OCI-LY1 (cell line): ENCODE results near the gene NCOR2.

Experiments
- H2AFZ ChIP-seq: fragments of 200-600 bp; sonication (generic), shearing (Covaris generic); 2 replicates; pipeline ENCODE4 v1.6.0; 2014; ENCODE audit warnings: antibody characterized with exemption, mild to moderate bottlenecking, low read length
- H3F3A ChIP-seq: fragments of 200-600 bp; sonication (generic), shearing (Covaris generic); 2 replicates; pipeline ENCODE4 v1.6.0; 2014; ENCODE audit warnings: mild to moderate bottlenecking, antibody characterized with exemption, low read length, moderate library complexity; ENCODE audit not compliant: insufficient read depth
- H3K27ac ChIP-seq: fragments of 200-600 bp; sonication (generic); 2 replicates; pipeline ENCODE4 v1.5.1; 2014; ENCODE audit warnings: low read length, mixed run types, mild to moderate bottlenecking, low read depth; ENCODE audit not compliant: poor library complexity, severe bottlenecking
- H3K27me3 ChIP-seq: fragments of 200-600 bp; sonication (generic); 2 replicates; pipeline ENCODE4 v1.6.0; 2014; ENCODE audit warnings: antibody characterized with exemption, mild to moderate bottlenecking, low read length, moderate library complexity; ENCODE audit not compliant: insufficient read depth
- H3K36me3 ChIP-seq: fragments of 200-600 bp; sonication (generic); 2 replicates; pipeline ENCODE4 v1.6.1; 2014; ENCODE audit warnings: mild to moderate bottlenecking, antibody characterized with exemption, low read length, moderate library complexity, mixed read lengths; ENCODE audit not compliant: insufficient read depth
- H3K4me1 ChIP-seq: fragments of 200-600 bp; sonication (generic); 2 replicates; pipeline ENCODE4 v1.5.1; 2014; ENCODE audit warnings: mild to moderate bottlenecking, low read length, moderate library complexity; ENCODE audit not compliant: insufficient read depth, severe bottlenecking
- H3K4me2 ChIP-seq: fragments of 200-600 bp; sonication (generic), shearing (Covaris generic); 2 replicates; pipeline ENCODE4 v1.6.1; 2014; ENCODE audit warnings: low read length
- H3K4me3 ChIP-seq: fragments of 200-600 bp; sonication (generic); 2 replicates; pipeline ENCODE4 v1.5.1; 2014; ENCODE audit warnings: low read length, low read depth, mild to moderate bottlenecking, mixed read lengths; ENCODE audit not compliant: poor library complexity, severe bottlenecking
- H3K79me2 ChIP-seq: fragments of 200-600 bp; shearing (Covaris generic); 2 replicates; pipeline ENCODE4 v1.6.1; 2016; ENCODE audit warnings: mixed run types, low read length, mixed read lengths; ENCODE audit not compliant: insufficient read depth
- H3K9ac ChIP-seq: fragments of 200-600 bp; sonication (generic), shearing (Covaris generic); 2 replicates; pipeline ENCODE4 v1.6.1; 2014; ENCODE audit warnings: mild to moderate bottlenecking, low read length, mixed read lengths
- H3K9me2 ChIP-seq: fragments of 200-600 bp; sonication (generic), shearing (Covaris generic); 2 replicates; pipeline ENCODE4 v1.6.1; 2014; ENCODE audit warnings: low read depth, mild to moderate bottlenecking, low read length, mixed read lengths
- H3K9me3 ChIP-seq: fragments of 200-600 bp; shearing (Covaris generic); 2 replicates; pipeline ENCODE4 v1.6.1; 2014; ENCODE audit warnings: low read length, mixed read lengths
- H4K20me1 ChIP-seq: fragments of 200-600 bp; sonication (generic), shearing (Covaris generic); 2 replicates; pipeline ENCODE4 v1.6.0; 2016; ENCODE audit warnings: mild to moderate bottlenecking, low read length; ENCODE audit not compliant: insufficient read depth
- CTCF ChIP-seq: fragments of 200-600 bp; sonication (generic), shearing (Covaris generic); IDR thresholded peaks from 2 replicates; pipeline ENCODE4 v1.5.1; 2017; ENCODE audit warnings: mild to moderate bottlenecking, antibody characterized with exemption, low read length, moderate library complexity, mixed read lengths
- EZH2 ChIP-seq: fragments of 200-600 bp; sonication (generic), shearing (Covaris generic); IDR thresholded peaks from 2 replicates; pipeline ENCODE4 v1.8.0; 2017; ENCODE audit warnings: borderline replicate concordance, mixed run types, mild to moderate bottlenecking, antibody characterized with exemption, low read length, moderate library complexity, mixed read lengths

Gene NCOR2

GRCh38 chr12:124592050-124592449 is 24.6 kb upstream of the NCOR2 start:
- Histone ChIP-seq H3K27ac (no peak overlapping the region), H3K4me3 (no peak overlapping the region), H3K9me2 (no peaks in the 10 kb centered on the region), H2AFZ (no peak overlapping the region), H3K9ac (no peak overlapping the region), H3K79me2 (no peaks in the 10 kb centered on the region), H3K36me3 (no peaks in the 10 kb centered on the region), H3K9me3 (no peaks in the 10 kb centered on the region; the same call in 1 of the 2 replicates), H4K20me1 (no peaks in the 10 kb centered on the region), H3F3A (no peaks in the 10 kb centered on the region), H3K27me3 (peaks cover 27% of the 10 kb centered on the region; the same call in 1 of the 2 replicates), H3K4me1 (no peaks in the 10 kb centered on the region), H3K4me2 (no peak overlapping the region)
- TF ChIP-seq EZH2, result no peak
- TF ChIP-seq CTCF, result no peak

GRCh38 chr12:124590447-124590846 is 23.0 kb upstream of the NCOR2 start:
- no peaks in the 10 kb centered on the region for H3K4me1 ChIP-seq
- H3K27me3 ChIP-seq, result peaks cover 22% of the 10 kb centered on the region; the same call in 1 of the 2 replicates
- no peak for TF ChIP-seq CTCF
- TF ChIP-seq EZH2, result no peak

GRCh38 chr12:124588751-124589267 is 21.4 kb upstream of the NCOR2 start:
- Histone ChIP-seq H2AFZ (no peak overlapping the region), H3K9me2 (no peaks in the 10 kb centered on the region), H3K9ac (no peak overlapping the region), H3K9me3 (no peaks in the 10 kb centered on the region; the same call in 1 of the 2 replicates), H3K4me1 (no peaks in the 10 kb centered on the region), H3K27me3 (peaks cover 25% of the 10 kb centered on the region; the same call in 1 of the 2 replicates), H3K4me2 (no peak overlapping the region), H3F3A (no peaks in the 10 kb centered on the region), H3K4me3 (no peak overlapping the region), H3K36me3 (no peaks in the 10 kb centered on the region), H3K27ac (no peak overlapping the region), H4K20me1 (no peaks in the 10 kb centered on the region), H3K79me2 (no peaks in the 10 kb centered on the region)
- TF ChIP-seq EZH2, result no peak
- TF ChIP-seq CTCF, result no peak

More at GRCh38 chr12:124590447-124590846, 23.0 kb upstream of the NCOR2 start:
- Histone ChIP-seq H4K20me1 (no peaks in the 10 kb centered on the region), H3K27ac (no peak overlapping the region), H3K9me3 (no peaks in the 10 kb centered on the region; the same call in 1 of the 2 replicates), H2AFZ (no peak overlapping the region), H3K9me2 (no peaks in the 10 kb centered on the region), H3K4me2 (no peak overlapping the region), H3K36me3 (no peaks in the 10 kb centered on the region), H3F3A (no peaks in the 10 kb centered on the region), H3K9ac (no peak overlapping the region), H3K79me2 (no peaks in the 10 kb centered on the region), H3K4me3 (no peak overlapping the region)
